Bronchial epithelial cell (primary cell): Measurements from ENCODE around the gene DDOST. TPM values are rescaled to one million over a fixed set of nuclear protein-coding genes. Genes with fewer than 3 reads are reported as not detected.

Source experiments
- DNase-seq: peaks from one replicate; pipeline ENCODE4 v3.0.0-alpha.2; 2010; ENCODE audit warnings: low read depth
- FAIRE-seq: peaks from 2 replicates; lab custom pipeline; 2011; peaks lifted over from hg19 to GRCh38; lab: Jason Lieb, UNC
- H3K27me3 ChIP-seq: 2 replicates; pipeline ENCODE4 v1.5.1; 2011; ENCODE audit warnings: low read length; ENCODE audit not compliant: control insufficient read depth, insufficient read depth
- H3K36me3 ChIP-seq: 2 replicates; pipeline ENCODE4 v1.5.1; 2011; ENCODE audit warnings: low read length; ENCODE audit not compliant: control insufficient read depth, insufficient read depth
- H3K4me3 ChIP-seq: 2 replicates; pipeline ENCODE4 v1.5.1; 2011; ENCODE audit warnings: mild to moderate bottlenecking, low read depth, low read length, control low read depth
- total RNA-seq: library from RNA; depleted of rRNA; stranded (reverse); fragments of >200 nt; gene quantifications from 2 replicates; pipeline ENCODE4 v1.2.1, GENCODE V29; 2014
- TF ChIP-seq, protein P1 (sequence below): IDR thresholded peaks from 2 replicates; pipeline ENCODE4 v1.5.1; 2011; ENCODE audit warnings: mild to moderate bottlenecking, moderate library complexity, low read length, control low read depth, inconsistent platforms; ENCODE audit not compliant: insufficient read depth, severe bottlenecking

The DDOST gene
- total RNA-seq, 1 donor from 2014 or later, result 346 TPM

DNA sequence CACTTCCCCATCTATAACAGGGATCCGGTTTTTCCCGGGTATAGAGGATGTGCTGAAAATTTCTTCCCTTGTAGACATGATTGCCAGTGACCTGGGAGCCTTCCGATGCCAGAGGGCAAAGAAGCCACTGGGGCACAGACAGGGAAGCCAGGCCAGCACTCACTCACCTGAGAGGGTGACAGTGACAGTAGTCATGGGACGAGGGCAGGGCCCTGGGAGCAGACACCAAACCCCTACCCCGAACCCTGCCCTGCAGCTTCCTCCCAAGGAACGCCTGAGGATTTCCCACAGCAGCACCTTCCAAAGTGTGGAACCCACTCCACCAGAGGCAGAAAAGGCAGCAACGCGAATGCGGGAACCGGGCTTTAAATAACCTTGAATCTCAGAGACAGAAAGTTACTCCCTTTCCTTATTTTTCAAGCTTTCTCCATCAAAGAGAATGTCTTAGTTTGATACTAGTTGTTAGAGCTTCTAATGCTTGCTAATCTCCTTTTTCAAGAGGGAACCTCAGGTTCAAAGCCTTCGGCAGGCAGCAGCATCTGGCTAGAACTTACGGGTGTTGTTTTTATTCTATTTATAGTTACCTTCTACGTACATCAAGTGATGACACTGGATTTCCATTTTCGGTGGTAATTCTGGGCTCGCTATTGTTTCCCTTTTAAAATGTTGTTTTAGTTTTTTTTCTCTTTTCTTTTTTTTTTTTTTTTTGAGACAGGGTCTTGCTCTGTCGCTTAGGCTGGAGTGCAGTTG lies 2.8 kb downstream of the DDOST start:
- Histone ChIP-seq H3K4me3 (no peak overlapping the region), H3K36me3 (peaks cover 27% of the 10 kb centered on the region), H3K27me3 (no peaks in the 10 kb centered on the region)
- no peak for DNase-seq
- TF ChIP-seq, protein P1, sequence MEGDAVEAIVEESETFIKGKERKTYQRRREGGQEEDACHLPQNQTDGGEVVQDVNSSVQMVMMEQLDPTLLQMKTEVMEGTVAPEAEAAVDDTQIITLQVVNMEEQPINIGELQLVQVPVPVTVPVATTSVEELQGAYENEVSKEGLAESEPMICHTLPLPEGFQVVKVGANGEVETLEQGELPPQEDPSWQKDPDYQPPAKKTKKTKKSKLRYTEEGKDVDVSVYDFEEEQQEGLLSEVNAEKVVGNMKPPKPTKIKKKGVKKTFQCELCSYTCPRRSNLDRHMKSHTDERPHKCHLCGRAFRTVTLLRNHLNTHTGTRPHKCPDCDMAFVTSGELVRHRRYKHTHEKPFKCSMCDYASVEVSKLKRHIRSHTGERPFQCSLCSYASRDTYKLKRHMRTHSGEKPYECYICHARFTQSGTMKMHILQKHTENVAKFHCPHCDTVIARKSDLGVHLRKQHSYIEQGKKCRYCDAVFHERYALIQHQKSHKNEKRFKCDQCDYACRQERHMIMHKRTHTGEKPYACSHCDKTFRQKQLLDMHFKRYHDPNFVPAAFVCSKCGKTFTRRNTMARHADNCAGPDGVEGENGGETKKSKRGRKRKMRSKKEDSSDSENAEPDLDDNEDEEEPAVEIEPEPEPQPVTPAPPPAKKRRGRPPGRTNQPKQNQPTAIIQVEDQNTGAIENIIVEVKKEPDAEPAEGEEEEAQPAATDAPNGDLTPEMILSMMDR, result no peak
- FAIRE-seq, result no peak

DNA sequence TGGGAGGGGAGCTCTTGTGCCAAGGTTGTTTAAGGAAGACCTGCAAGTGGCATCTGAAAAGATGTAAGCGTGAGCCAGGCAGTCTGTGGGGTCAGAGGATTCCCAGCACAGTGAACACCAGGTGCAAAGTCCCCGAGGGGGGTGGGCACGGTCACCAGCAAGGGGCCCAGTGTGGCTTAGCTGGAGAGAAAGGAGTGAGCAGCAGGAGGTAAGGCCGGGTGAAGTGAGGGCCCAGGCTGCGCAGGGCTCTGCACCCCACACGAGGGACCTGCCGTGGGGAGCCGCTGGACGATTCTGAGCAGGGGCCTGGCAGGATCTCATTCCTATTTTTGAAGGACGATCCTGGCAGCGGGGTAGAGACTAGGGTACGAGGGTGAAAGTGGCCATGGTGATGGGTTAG lies 4.1 kb downstream of the DDOST start:
- H3K36me3 ChIP-seq, result peaks cover 34% of the 10 kb centered on the region
- no peak overlapping the region for H3K4me3 ChIP-seq
- no peaks in the 10 kb centered on the region for H3K27me3 ChIP-seq
- FAIRE-seq, result no peak
- DNase-seq, result no peak
- TF ChIP-seq, protein P1, result no peak

DNA sequence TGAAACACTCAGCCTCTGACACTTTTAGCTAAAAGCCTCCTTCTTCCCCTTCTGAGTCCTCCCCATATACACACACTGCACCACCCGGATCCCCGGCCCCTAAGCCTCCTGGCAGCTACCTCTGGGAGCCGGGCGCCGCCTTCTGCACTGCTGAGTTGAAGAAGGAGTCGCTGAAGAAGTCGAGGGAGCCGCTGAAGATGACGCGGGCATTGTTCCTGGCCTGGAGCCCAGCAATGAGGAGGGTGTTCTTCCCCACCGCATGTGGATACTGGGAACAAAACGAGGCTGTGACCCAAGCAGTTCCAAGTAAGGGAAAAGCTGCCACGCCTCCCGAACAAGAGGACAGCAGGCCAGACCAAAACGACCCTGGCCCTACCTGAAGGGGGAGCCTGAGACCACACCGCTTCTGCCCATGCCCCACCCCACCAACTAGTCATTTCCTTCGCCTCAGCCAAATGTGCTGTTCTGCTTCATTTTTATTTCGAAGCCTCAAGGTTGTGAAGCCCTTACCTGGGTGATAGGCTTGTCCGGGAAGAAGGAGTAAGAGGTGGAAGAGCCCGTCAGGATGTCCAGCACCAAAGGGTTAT lies 7.0 kb downstream of the DDOST start:
- Histone ChIP-seq H3K27me3 (no peaks in the 10 kb centered on the region), H3K4me3 (no peak overlapping the region), H3K36me3 (peaks cover 34% of the 10 kb centered on the region)
- TF ChIP-seq, protein P1, result no peak
- DNase-seq, result no peak
- FAIRE-seq, result no peak

DNA sequence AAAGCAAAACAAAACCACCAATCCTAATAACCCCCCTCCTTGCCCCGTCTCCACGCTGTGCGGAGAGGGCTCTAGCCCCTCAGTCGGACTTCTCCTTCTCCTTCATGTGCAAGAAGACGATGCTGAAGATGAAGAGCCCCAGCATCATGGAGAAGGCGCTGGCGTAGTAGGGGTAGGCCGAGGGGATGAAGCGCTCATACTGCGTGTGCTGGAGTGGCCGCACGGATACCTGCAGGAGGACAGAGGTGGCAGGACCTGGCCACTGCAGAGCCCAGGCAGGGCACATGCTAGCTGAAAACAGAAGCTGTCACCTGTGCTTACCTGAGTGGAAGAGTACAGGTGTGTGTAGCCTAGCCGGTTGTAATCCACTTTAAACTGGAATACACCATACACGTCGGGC lies 8.9 kb downstream of the DDOST start:
- H3K36me3 ChIP-seq, result peaks cover 38% of the 10 kb centered on the region
- H3K4me3 ChIP-seq, result no peak overlapping the region
- H3K27me3 ChIP-seq, result no peaks in the 10 kb centered on the region
- FAIRE-seq (no peak), DNase-seq (no peak)
- TF ChIP-seq, protein P1, result no peak

DNA sequence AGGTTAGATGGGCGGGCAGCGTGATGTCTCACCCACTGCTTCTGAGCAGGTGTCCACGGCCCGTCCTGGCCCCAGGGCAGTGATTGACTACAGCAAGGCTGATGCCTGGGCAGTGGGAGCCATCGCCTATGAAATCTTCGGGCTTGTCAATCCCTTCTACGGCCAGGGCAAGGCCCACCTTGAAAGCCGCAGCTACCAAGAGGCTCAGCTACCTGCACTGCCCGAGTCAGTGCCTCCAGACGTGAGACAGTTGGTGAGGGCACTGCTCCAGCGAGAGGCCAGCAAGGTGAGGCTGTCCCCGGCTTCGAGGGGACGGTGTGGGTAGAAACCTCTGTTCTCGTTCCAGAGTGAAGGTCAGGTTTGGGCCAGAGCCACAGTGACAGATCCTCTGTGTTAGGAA lies 12.2 kb downstream of the DDOST start:
- FAIRE-seq (no peak), DNase-seq (no peak)
- Histone ChIP-seq H3K4me3 (no peak overlapping the region), H3K27me3 (no peaks in the 10 kb centered on the region), H3K36me3 (peaks cover 30% of the 10 kb centered on the region)
- TF ChIP-seq, protein P1, result no peak
